GM06990 (cell line): Measurements from ENCODE around the gene WDR86.

Experiments
- DNase-seq: peaks from one replicate; pipeline ENCODE4 v3.0.0-alpha.2; 2011; ENCODE audit not compliant: insufficient read length; ENCODE audit errors: extremely low read depth
- H3K27me3 ChIP-seq: replicated peaks from 2 replicates; pipeline ENCODE4 v1.6.0; 2011; ENCODE audit warnings: low read length; ENCODE audit not compliant: control insufficient read depth, insufficient read depth
- H3K36me3 ChIP-seq: 2 replicates; pipeline ENCODE4 v1.5.1; 2011; ENCODE audit warnings: low read length; ENCODE audit not compliant: control insufficient read depth, insufficient read depth
- H3K4me3 ChIP-seq: replicated peaks from 2 replicates; pipeline ENCODE4 v1.5.1; 2011; ENCODE audit warnings: low read depth, mild to moderate bottlenecking, control low read depth, low read length
- CTCF ChIP-seq: IDR thresholded peaks from 2 replicates; pipeline ENCODE4 v1.5.1; 2011; ENCODE audit warnings: low read length, control low read depth, mild to moderate bottlenecking, inconsistent platforms; ENCODE audit not compliant: insufficient read depth, poor library complexity, severe bottlenecking

Gene WDR86

GRCh38 chr7:151423936-151424335, 14.1 kb upstream of the WDR86 start:
- no peak for DNase-seq
- Histone ChIP-seq H3K4me3 (no peak overlapping the region), H3K27me3 (no peaks in the 10 kb centered on the region; the same call in 1 of the 2 replicates), H3K36me3 (no peaks in the 10 kb centered on the region)
- TF ChIP-seq CTCF = no peak

GRCh38 chr7:151423226-151423625, 13.4 kb upstream of the WDR86 start:
- Histone ChIP-seq H3K36me3 (no peaks in the 10 kb centered on the region), H3K27me3 (no peaks in the 10 kb centered on the region; the same call in 1 of the 2 replicates), H3K4me3 (no peak overlapping the region)
- no peak for DNase-seq
- no peak for TF ChIP-seq CTCF

GRCh38 chr7:151422212-151422611, 12.4 kb upstream of the WDR86 start:
- TF ChIP-seq CTCF = no peak
- H3K4me3 ChIP-seq = no peak overlapping the region
- no peak for DNase-seq
- no peaks in the 10 kb centered on the region for H3K36me3 ChIP-seq
- H3K27me3 ChIP-seq = no peaks in the 10 kb centered on the region; the same call in 1 of the 2 replicates

GRCh38 chr7:151420144-151420543, 10.3 kb upstream of the WDR86 start:
- DNase-seq = no peak
- TF ChIP-seq CTCF = no peak
- no peaks in the 10 kb centered on the region; the same call in none of the 2 replicates for H3K27me3 ChIP-seq
- H3K4me3 ChIP-seq = no peak overlapping the region
- H3K36me3 ChIP-seq = no peaks in the 10 kb centered on the region

- DNase-seq = no peak
- TF ChIP-seq CTCF = no peak
These were observed 7.1 kb upstream of the WDR86 start for GRCh38 chr7:151416941-151417315.

More at GRCh38 chr7:151416941-151417315, 7.1 kb upstream of the WDR86 start:
- Histone ChIP-seq H3K27me3 (peaks cover under 1% of the 10 kb centered on the region), H3K36me3 (no peaks in the 10 kb centered on the region), H3K4me3 (no peak overlapping the region)
